Measurements from ENCODE around the gene EGR1.

EGR1 gene

GRCh38 chr5:138515556-138516245 is 50.4 kb downstream of the EGR1 start:
- DNase-seq = no peak

DNA sequence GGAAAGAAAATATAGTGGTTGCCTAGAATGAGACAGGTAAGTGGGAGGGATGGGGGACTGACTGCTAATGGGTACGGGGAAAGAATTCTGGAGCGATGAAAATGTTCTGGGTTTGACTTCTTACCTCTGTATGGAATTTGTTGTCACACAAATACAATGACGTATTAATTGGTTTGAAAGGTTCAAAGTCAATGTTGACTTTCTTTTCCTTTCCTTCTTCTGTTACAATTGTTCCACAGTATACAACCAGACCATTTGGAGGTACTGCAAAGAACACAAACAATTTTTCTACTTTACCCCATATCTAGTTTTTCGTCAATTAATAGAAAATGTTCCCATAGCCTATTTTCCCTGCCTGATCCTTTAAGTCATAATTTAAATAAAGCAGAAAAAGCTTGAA is 52.2 kb downstream of the EGR1 start:
- no peak for DNase-seq
